ENCODE measurements around the gene TBC1D21.
"Not testable (repeated sequence)": the region's sequence is repeated elsewhere in the genome, so short reads cannot be mapped to it uniquely, and the experiment has no call there.

The TBC1D21 gene

GRCh38 chr15:73930371-73930770 is 57.0 kb downstream of the TBC1D21 start:
- DNase-seq (ENCODE audit: low read depth), result peak; percentile 74

GRCh38 chr15:73930790-73931281 is 57.5 kb downstream of the TBC1D21 start:
- peak; percentile 75 for DNase-seq (ENCODE audit: low read depth)

DNA sequence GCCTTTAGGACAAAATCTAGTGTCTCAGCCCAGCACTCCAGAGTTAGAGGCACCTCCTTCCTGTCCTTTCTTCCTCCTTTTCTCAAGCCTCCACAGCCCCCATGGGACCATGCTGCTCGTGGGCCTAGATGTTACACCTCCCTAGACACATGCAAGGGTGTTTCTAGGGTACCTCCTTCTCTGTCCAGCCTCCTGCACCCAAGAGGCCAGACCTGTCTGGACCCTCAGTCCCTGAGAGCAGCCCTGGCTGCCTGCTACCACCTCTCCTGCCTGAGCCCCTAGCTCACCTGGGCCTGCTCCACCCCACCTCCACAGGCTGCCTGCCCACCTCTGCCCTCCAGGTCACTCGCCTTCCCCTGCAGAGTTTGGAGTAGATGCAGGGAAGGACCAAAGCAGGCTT is 58.1 kb downstream of the TBC1D21 start:
- DNase-seq (ENCODE audit: low read depth), result no peak

GRCh38 chr15:73932381-73933191 is 59.2 kb downstream of the TBC1D21 start:
- no peak for DNase-seq (ENCODE audit: low read depth)

GRCh38 chr15:73934281-73934680 is 60.9 kb downstream of the TBC1D21 start:
- no peak for DNase-seq (ENCODE audit: low read depth)

DNA sequence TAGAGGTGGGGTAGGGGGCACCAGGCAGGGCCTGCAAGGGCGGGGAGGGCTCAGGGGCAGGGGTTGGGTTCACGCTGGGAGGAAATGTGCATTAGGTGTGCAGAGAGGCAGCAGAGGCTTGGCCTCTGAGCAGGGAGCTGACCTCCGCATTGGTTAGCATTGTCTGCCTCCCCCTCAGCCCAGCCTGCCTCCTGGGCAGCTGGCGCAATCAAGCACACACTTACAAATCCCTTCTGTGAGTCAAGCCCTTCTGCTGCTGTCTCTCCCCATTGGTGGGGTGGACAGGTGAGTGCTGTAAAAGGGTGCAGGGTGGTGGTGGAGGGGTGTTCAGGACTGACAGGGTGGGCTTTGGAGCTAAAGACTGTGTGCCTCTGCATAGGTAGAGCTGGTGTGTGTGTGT is 62.2 kb downstream of the TBC1D21 start:
- DNase-seq (ENCODE audit: low read depth), result no peak

- no peak for DNase-seq (ENCODE audit: low read depth)
These were observed 62.8 kb downstream of the TBC1D21 start for GRCh38 chr15:73936181-73936580.

- no peak for DNase-seq (ENCODE audit: low read depth)
These were observed 63.4 kb downstream of the TBC1D21 start for GRCh38 chr15:73936588-73937290.

GRCh38 chr15:73937296-73937695 is 63.9 kb downstream of the TBC1D21 start:
- no peak for DNase-seq (ENCODE audit: low read depth)

GRCh38 chr15:73937726-73938125 is 64.4 kb downstream of the TBC1D21 start:
- no peak for DNase-seq (ENCODE audit: low read depth)

DNA sequence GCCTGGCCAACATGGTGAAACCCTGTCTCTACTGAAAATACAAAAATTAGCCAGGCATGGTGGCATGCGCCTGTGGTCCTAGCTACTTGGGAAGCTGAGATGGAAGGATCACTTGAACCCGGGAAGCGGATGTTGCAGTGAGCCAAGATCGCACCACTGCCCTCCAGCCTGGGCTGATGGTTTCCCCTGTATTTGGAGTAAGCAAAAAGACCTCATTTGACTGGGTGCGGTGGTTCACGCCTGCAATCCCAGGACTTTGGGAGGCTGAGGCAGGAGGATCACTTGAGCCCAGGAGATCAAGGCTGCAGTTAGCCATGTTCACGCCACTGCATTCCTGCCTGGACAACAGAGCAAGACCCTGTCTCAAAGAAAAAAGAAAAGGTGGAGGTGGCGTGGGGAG is 65.2 kb downstream of the TBC1D21 start:
- DNase-seq (ENCODE audit: low read depth), result not testable (repeated sequence)

Data from GM04504 (cell line).